Small intestine (tissue), 7 donors: Measurements from ENCODE around the gene ANKMY2. TPM values are rescaled to one million over a fixed set of nuclear protein-coding genes. Genes with fewer than 3 reads are reported as not detected.

Source experiments
- DNase-seq, 2 donors: peaks; one replicate each; pipeline versions ENCODE4 v3.0.0 to v3.0.0-alpha.2; 2013
- FAIRE-seq: peaks from 2 replicates; lab custom pipeline; 2012; peaks lifted over from hg19 to GRCh38; lab: Jason Lieb, UNC
- H3K27ac ChIP-seq, 3 donors: one replicate each; pipeline ENCODE4 v1.5.1; 2013; ENCODE audit warnings: low read length in 2 of 3, mild to moderate bottlenecking in 2 of 3, control low read depth in 1 of 3, inconsistent platforms in 1 of 3, low read depth in 1 of 3, moderate library complexity in 1 of 3
- H3K27me3 ChIP-seq, 3 donors: one replicate each; pipeline ENCODE4 v1.6.1; 2013; ENCODE audit warnings: low read length in 3 of 3, inconsistent platforms in 1 of 3; ENCODE audit not compliant: control insufficient read depth in 3 of 3, insufficient read depth in 3 of 3
- H3K36me3 ChIP-seq, 3 donors: one replicate each; pipeline ENCODE4 v1.6.1; 2013; ENCODE audit warnings: low read length in 3 of 3, inconsistent platforms in 1 of 3, low read depth in 1 of 3, mild to moderate bottlenecking in 1 of 3, moderate library complexity in 1 of 3; ENCODE audit not compliant: control insufficient read depth in 3 of 3, insufficient read depth in 2 of 3
- H3K4me1 ChIP-seq, 3 donors: one replicate each; pipeline ENCODE4 v1.6.1; 2013; ENCODE audit warnings: low read length in 2 of 3, inconsistent platforms in 1 of 3, low read depth in 1 of 3, mild to moderate bottlenecking in 1 of 3, moderate library complexity in 1 of 3; ENCODE audit not compliant: control insufficient read depth in 3 of 3, insufficient read depth in 2 of 3
- H3K4me3 ChIP-seq, 3 donors: one replicate each; pipeline ENCODE4 v1.5.1; 2013; ENCODE audit warnings: low read length in 3 of 3, control low read depth in 1 of 3, inconsistent platforms in 1 of 3, low read depth in 1 of 3, mild to moderate bottlenecking in 1 of 3, moderate library complexity in 1 of 3
- H3K9me3 ChIP-seq, 2 donors: one replicate each; pipeline ENCODE4 v1.6.1; 2013; ENCODE audit warnings: low read depth in 1 of 2, low read length in 1 of 2; ENCODE audit not compliant: control insufficient read depth in 2 of 2, insufficient read depth in 1 of 2
- WGBS, 3 donors: extraction: QIAGEN DNeasy Blood & Tissue Kit; methylation state at CpG; one replicate each; pipeline ENCODE4 v1.1.7; 2013; 5-methylcytosine and 5-hydroxymethylcytosine counted together
- polyA plus RNA-seq, 4 donors: library from polyadenylated mRNA; stranded (reverse) in 3 of 4; unstranded in 1 of 4; fragments of 200-250 nt in 3 of 4; fragments of 120-200 nt in 1 of 4; gene quantifications; one replicate each; pipeline versions ENCODE4 v1.2.1 to v1.2.3, GENCODE V29; 2013
- donor health status: healthy with polysubstance abuse.
- donor health status: control.
- donor health status: control.
- donor health status: Bipolar disorder and iron deficiency.
- donor health status: healthy.

The ANKMY2 gene
- polyA plus RNA-seq, 4 donors = 13.9 to 37.9 (median 14.2) TPM

GRCh38 chr7:16558761-16559302 lies 86.7 kb downstream of the ANKMY2 start:
- no peaks in the 10 kb centered on the region for H3K4me1 ChIP-seq
- no peak overlapping the region for H3K4me3 ChIP-seq
- FAIRE-seq (no peak), DNase-seq (no peak)
- H3K9me3 ChIP-seq = no peaks in the 10 kb centered on the region
- WGBS, 3 donors = 90 to 95% (median 92%) methylated on average over 4 of the region's 4 CpGs
- H3K27me3 ChIP-seq = no peaks in the 10 kb centered on the region
- H3K36me3 ChIP-seq = no peaks in the 10 kb centered on the region
- H3K27ac ChIP-seq = no peak overlapping the region

GRCh38 chr7:16556359-16556758 lies 89.2 kb downstream of the ANKMY2 start:
- DNase-seq = no peak
- H3K9me3 ChIP-seq = no peaks in the 10 kb centered on the region
- H3K4me1 ChIP-seq = no peaks in the 10 kb centered on the region
- 77 to 92% (median 83%) methylated on average over 2 of the region's 2 CpGs for WGBS, 3 donors
- H3K4me3 ChIP-seq = no peak overlapping the region
- no peak overlapping the region for H3K27ac ChIP-seq
- no peak for FAIRE-seq
- no peaks in the 10 kb centered on the region for H3K27me3 ChIP-seq
- no peaks in the 10 kb centered on the region for H3K36me3 ChIP-seq

- no peak for DNase-seq
- H3K27ac ChIP-seq = no peak overlapping the region
- no peaks in the 10 kb centered on the region for H3K4me1 ChIP-seq
- FAIRE-seq = no peak
- H3K9me3 ChIP-seq = no peaks in the 10 kb centered on the region
- WGBS, 3 donors = 72 to 82% (median 72%) methylated on average over 10 of the region's 10 CpGs
- no peak overlapping the region for H3K4me3 ChIP-seq
- no peaks in the 10 kb centered on the region for H3K36me3 ChIP-seq
- no peaks in the 10 kb centered on the region for H3K27me3 ChIP-seq
Measured at GRCh38 chr7:16554518-16555236, 90.9 kb downstream of the ANKMY2 start.

GRCh38 chr7:16550671-16551070 lies 94.9 kb downstream of the ANKMY2 start:
- Histone ChIP-seq H3K4me3 (no peak overlapping the region), H3K27me3 (no peaks in the 10 kb centered on the region), H3K36me3 (no peaks in the 10 kb centered on the region), H3K27ac (no peak overlapping the region), H3K9me3 (no peaks in the 10 kb centered on the region), H3K4me1 (no peaks in the 10 kb centered on the region)
- FAIRE-seq = no peak
- 58 to 76% (median 63%) methylated on average over 1 of the region's 1 CpG for WGBS, 3 donors
- DNase-seq = no peak

Other genes starting within 250 kb of the ANKMY2 start
- gene CRPPA, start 224.2 kb downstream of the ANKMY2 start, polyA plus RNA-seq = 1 to 10 TPM in 1 of 4 donors, under 1 TPM in 2, not detected in 1; 0.34 to 2.3 (median 0.45) TPM
- 1 to 10 TPM in 2 of 4 donors, under 1 TPM in 2; 0.22 to 9.8 (median 0.73) TPM for gene SOSTDC1, start 180.0 kb downstream of the ANKMY2 start, polyA plus RNA-seq
- gene LRRC72, start 118.9 kb downstream of the ANKMY2 start, polyA plus RNA-seq = not detected
- gene BZW2, start 427 bp upstream of the ANKMY2 start, polyA plus RNA-seq = 10 to 100 TPM; 21.9 to 68.1 (median 45.6) TPM
- 100 to 1,000 TPM in 1 of 4 donors, 10 to 100 TPM in 3; 56.2 to 205 (median 63.9) TPM for gene TSPAN13, start 108.0 kb upstream of the ANKMY2 start, polyA plus RNA-seq
- 1,000 to 10,000 TPM in 1 of 4 donors, 100 to 1,000 TPM in 2, 10 to 100 TPM in 1; 79.2 to 1,156 (median 425) TPM for gene AGR2, start 159.2 kb upstream of the ANKMY2 start, polyA plus RNA-seq
- gene AGR3, start 236.2 kb upstream of the ANKMY2 start, polyA plus RNA-seq = 100 to 1,000 TPM; 215 to 509 (median 305) TPM